Fibroblast of pulmonary artery (primary cell): Measurements from ENCODE around the gene GPR26.

Source experiments
- DNase-seq: peaks from one replicate; pipeline ENCODE4 v3.0.0-alpha.2; 2010; ENCODE audit warnings: low read depth
- H3K4me3 ChIP-seq: replicated peaks from 2 replicates; pipeline ENCODE4 v1.5.1; 2011; ENCODE audit warnings: low read depth, mild to moderate bottlenecking, control low read depth, low read length, moderate library complexity
- TF ChIP-seq, protein P1 (sequence below): IDR thresholded peaks from 2 replicates; pipeline ENCODE4 v1.5.1; 2011; ENCODE audit warnings: mild to moderate bottlenecking, control low read depth, low read length, inconsistent platforms; ENCODE audit errors: missing control alignments

Gene GPR26

GRCh38 chr10:123678376-123678775 is 12.2 kb downstream of the GPR26 start:
- TF ChIP-seq, protein P1, sequence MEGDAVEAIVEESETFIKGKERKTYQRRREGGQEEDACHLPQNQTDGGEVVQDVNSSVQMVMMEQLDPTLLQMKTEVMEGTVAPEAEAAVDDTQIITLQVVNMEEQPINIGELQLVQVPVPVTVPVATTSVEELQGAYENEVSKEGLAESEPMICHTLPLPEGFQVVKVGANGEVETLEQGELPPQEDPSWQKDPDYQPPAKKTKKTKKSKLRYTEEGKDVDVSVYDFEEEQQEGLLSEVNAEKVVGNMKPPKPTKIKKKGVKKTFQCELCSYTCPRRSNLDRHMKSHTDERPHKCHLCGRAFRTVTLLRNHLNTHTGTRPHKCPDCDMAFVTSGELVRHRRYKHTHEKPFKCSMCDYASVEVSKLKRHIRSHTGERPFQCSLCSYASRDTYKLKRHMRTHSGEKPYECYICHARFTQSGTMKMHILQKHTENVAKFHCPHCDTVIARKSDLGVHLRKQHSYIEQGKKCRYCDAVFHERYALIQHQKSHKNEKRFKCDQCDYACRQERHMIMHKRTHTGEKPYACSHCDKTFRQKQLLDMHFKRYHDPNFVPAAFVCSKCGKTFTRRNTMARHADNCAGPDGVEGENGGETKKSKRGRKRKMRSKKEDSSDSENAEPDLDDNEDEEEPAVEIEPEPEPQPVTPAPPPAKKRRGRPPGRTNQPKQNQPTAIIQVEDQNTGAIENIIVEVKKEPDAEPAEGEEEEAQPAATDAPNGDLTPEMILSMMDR = no peak
- no peak overlapping the region for H3K4me3 ChIP-seq
- no peak for DNase-seq

GRCh38 chr10:123681285-123681684 is 15.1 kb downstream of the GPR26 start:
- DNase-seq = no peak
- no peak overlapping the region for H3K4me3 ChIP-seq
- TF ChIP-seq, protein P1 = no peak

DNA sequence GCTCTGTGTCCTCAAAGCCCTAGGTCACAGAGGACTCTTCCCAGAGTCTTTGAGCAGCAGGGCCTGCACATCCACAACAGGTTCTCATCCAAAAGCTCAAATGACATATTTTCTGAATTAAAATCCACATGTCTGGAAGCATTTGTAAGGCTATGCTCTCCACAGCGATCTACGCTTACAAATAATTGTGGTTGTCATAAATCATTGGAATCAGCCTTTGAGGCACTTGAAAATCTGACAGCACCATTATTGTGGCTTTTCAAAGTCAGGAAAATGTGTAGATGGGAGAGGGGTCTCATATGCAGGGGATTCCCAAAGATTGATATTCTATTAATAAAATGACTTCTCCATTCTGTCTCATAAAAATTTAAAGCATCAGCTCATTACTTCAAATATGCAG is 16.3 kb downstream of the GPR26 start:
- no peak for DNase-seq
- TF ChIP-seq, protein P1 = no peak
- no peak overlapping the region for H3K4me3 ChIP-seq

DNA sequence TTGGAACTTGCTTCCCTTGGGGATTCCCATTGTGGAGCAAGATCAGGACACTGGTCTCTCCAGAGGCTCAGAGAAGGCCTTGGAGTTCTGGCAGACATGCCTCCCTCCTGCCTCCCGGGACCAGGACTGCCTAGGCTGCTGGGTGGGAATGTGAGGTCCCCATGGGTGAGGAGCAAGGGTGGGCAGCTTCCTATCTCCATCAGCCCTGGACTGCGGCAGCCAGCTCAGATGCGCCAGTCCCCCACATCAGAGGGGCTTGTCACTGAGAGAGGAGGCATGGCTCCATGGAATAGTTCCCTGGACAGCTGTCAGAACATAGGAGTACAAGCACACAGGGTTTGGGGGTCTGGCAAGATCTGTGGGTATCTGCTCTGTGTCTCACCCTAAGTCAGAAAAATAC is 17.3 kb downstream of the GPR26 start:
- no peak for DNase-seq
- TF ChIP-seq, protein P1 = no peak
- no peak overlapping the region for H3K4me3 ChIP-seq

DNA sequence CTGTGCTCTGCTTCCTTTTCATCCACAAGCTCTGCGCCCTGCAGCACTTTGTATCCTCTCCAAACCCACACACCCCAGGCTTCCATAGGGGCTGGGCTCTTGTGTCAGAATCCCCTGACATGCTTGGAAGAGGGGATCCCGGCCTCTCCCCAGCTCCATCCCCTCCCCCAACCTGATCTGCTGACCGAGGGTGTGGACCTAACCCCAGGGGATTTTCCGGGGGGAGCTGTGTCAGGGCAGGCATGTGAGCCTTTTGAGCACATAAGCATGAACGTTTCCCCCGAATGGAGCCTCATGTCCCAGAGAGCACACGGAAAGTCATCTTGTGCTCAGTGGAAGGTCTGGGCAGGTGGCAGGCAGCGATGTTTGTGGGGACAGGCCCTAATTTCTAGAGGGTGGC is 17.7 kb downstream of the GPR26 start:
- no peak overlapping the region for H3K4me3 ChIP-seq
- no peak for DNase-seq
- TF ChIP-seq, protein P1 = no peak

GRCh38 chr10:123685260-123685659 is 19.1 kb downstream of the GPR26 start:
- no peak for DNase-seq
- TF ChIP-seq, protein P1 = no peak
- no peak overlapping the region for H3K4me3 ChIP-seq

GRCh38 chr10:123687758-123688157 is 21.6 kb downstream of the GPR26 start:
- no peak overlapping the region for H3K4me3 ChIP-seq
- DNase-seq = no peak
- TF ChIP-seq, protein P1 = no peak
